GM12873 (cell line): ENCODE results near the gene RAB32.

Experiments
- TF ChIP-seq, protein P1 (sequence below): IDR thresholded peaks from 2 replicates; pipeline ENCODE4 v1.5.1; 2012; ENCODE audit warnings: low read depth, mild to moderate bottlenecking, moderate library complexity, low read length, control low read depth; ENCODE audit not compliant: insufficient read depth; ENCODE audit errors: missing control alignments

The RAB32 gene

DNA sequence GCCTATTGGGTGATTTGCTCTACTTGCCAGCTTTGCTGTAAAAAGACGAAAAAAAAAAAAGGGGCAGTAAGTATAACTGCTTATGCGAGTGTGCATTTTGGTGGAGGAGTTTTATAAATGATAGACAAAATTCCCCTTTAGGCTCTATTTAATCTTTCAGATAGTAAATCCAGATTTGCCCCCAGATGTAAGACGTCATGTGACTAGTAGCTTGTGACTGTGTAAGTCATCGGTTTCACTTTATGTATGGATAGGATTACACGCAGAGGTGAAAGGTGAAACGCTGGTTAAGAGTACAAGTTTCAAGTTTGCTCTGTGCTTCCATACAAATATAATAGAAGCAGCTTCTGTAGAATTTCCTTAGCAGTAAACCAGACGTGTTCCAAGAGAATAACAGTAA is 7.9 kb downstream of the RAB32 start:
- TF ChIP-seq, protein P1, sequence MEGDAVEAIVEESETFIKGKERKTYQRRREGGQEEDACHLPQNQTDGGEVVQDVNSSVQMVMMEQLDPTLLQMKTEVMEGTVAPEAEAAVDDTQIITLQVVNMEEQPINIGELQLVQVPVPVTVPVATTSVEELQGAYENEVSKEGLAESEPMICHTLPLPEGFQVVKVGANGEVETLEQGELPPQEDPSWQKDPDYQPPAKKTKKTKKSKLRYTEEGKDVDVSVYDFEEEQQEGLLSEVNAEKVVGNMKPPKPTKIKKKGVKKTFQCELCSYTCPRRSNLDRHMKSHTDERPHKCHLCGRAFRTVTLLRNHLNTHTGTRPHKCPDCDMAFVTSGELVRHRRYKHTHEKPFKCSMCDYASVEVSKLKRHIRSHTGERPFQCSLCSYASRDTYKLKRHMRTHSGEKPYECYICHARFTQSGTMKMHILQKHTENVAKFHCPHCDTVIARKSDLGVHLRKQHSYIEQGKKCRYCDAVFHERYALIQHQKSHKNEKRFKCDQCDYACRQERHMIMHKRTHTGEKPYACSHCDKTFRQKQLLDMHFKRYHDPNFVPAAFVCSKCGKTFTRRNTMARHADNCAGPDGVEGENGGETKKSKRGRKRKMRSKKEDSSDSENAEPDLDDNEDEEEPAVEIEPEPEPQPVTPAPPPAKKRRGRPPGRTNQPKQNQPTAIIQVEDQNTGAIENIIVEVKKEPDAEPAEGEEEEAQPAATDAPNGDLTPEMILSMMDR, result no peak

DNA sequence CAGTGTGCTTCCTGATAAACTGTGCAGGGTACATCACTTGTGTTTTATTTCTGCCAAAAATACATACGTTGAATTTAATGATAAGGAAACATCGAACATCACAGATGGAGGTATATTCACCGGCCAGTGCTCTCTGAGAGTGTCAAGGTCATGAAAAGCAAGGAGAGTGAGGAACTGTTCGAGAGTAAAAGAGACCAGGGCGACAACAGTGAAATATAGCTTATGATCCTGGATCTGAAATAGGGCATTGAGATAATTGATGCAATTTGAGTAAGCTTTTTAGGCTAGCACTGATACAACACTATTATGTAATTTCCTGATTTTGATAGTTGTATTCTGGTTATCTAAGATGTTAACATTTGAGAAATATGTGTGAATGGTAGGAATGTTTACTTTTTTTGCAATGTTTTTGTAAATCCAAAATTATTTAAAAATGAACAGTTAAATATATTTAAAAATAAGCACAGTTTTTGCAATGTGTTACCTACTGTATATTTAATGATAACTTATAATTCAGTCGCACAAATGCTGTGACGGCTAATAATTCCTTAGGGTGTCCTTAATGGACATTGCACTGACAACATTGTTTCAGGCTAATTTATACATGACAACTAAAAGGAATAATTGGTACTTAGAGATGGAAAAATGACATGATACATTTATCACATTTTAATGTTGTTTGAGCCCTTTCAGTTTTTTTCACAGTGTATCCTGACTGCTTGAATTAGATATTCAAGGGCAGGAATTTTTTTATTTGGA is 9.9 kb downstream of the RAB32 start:
- TF ChIP-seq, protein P1, result no peak

DNA sequence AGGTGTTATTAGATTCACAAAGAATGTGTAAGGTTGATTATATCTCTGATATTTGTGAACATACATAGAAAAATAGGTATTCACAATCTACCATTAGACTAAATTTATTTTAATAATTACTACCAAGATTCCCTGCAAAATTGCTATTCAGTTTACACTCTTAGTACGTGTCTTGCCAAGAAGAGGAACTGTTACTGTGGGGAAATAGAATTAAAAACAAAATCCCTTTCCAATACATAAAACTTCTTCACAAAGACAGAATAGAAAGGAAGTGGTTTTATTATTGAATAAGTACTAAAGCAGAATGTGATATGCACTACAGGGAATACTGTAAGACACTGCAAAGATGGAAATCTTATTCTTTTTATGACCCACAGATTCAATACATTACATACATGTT is 17.0 kb downstream of the RAB32 start:
- TF ChIP-seq, protein P1, result no peak

DNA sequence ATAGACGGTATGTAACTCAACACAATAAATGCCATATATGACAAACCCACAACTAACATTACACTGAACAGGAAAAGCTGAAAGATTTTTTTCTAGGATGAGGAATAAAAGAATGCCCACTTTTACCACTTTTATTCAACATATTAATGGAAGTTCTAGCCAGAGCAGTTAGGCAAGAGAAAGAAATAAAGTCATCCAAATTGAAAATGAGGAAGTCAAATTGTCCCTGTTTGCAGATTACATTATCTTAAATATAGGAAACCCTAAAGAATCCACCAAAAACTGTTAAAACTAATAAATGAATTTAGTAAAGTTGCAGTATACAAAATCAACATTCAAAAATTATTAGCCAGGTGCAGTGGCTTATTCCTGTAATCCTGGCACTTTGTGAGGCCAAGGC is 30.6 kb downstream of the RAB32 start:
- TF ChIP-seq, protein P1, result no peak

DNA sequence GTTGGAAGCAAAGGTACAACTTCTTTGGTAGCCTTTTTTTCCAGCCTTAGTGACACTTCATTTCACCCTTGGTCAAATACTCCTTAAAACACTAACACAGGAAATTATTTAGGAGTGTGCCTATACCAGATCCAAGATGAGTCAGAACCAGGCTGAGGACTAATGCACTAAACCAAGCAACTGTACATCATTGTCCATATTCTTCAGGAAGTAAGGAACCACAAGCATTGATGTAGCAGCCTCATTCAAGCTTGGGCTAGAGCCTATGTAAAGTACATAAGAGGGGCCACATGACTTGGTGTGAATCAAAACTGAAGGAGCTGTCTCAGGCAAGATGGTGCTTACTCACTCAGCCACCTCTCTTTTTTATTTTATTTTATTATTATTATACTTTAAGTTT is 34.4 kb downstream of the RAB32 start:
- TF ChIP-seq, protein P1, result no peak

DNA sequence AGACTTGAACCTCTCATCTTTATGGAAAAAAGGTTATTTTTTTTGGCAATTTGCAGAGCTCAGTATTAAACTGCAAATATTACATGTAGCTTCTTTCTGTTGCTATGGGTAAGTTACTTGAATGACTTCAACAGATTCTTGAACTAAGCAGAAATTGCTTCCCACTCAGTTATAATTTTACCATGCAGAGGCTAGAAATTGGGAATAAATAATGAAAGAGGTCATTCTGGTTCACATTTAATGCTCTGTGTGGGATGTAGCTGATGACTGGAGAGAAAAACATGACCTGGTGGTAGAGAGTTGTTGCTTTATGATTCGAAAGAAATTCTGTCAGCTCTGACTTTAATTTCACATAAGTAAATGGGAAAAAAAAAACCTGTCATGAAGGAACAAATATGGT is 38.3 kb downstream of the RAB32 start:
- TF ChIP-seq, protein P1, result no peak

DNA sequence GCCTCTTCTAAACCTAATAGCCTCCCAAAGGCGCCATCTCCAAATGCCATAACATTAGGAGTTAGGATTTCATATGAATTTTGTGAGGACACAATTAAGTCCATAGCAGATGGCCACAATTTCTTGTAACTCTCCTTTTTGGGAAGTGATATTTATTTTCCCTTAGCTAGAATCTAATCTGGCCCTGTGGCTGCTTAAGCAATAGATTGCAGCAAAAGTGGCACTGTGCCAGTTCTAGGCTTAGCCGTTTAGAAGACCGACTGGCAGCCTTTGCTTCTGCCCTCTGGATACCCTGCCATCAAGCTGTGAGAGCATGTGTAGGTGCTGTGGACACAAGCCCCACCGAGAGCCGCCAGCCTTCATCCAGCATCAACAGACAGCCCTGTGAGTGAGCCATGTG is 39.2 kb downstream of the RAB32 start:
- TF ChIP-seq, protein P1, result no peak
